RWPE2 (cell line): ENCODE data around the gene CIBAR2.

Experiments
- ATAC-seq: fragments of 200-7000 bp; cut with Tn5 transposase; 3 replicates; pipeline ENCODE4 v1.9.1; 2021; ENCODE audit warnings: low read depth
- DNase-seq: peaks from one replicate; pipeline ENCODE4 v3.0.0-alpha.2; 2020; ENCODE audit warnings: low spot score
- H3K27ac ChIP-seq: fragments of 450-650 bp; 2 replicates; pipeline ENCODE4 v1.5.1; 2017; ENCODE audit warnings: mild to moderate bottlenecking; ENCODE audit not compliant: poor library complexity, severe bottlenecking
- H3K27me3 ChIP-seq: fragments of 250-450 bp; sonication (Bioruptor Pico); 2 replicates; pipeline ENCODE4 v1.5.1; 2021; ENCODE audit warnings: mild to moderate bottlenecking, moderate library complexity; ENCODE audit not compliant: insufficient read depth, poor library complexity, severe bottlenecking
- H3K36me3 ChIP-seq: fragments of 250-450 bp; sonication (Bioruptor Pico); 2 replicates; pipeline ENCODE4 v1.5.1; 2020; ENCODE audit warnings: low read depth, mild to moderate bottlenecking, moderate library complexity
- H3K4me1 ChIP-seq: fragments of 250-450 bp; sonication (Bioruptor Pico); 2 replicates; pipeline ENCODE4 v1.5.1; 2021; ENCODE audit warnings: mild to moderate bottlenecking, moderate library complexity; ENCODE audit not compliant: insufficient read depth, poor library complexity, severe bottlenecking
- H3K4me3 ChIP-seq: fragments of 250-450 bp; sonication (Bioruptor Pico); 2 replicates; pipeline ENCODE4 v1.5.1; 2021; ENCODE audit warnings: mild to moderate bottlenecking, moderate library complexity; ENCODE audit not compliant: severe bottlenecking
- H3K9me3 ChIP-seq: fragments of 250-450 bp; sonication (Bioruptor Pico); 2 replicates; pipeline ENCODE4 v1.5.1; 2021; ENCODE audit warnings: mild to moderate bottlenecking, moderate library complexity; ENCODE audit not compliant: severe bottlenecking
- TF ChIP-seq, protein P1 (sequence below): fragments of 450-650 bp; IDR thresholded peaks from one replicate; pipeline ENCODE4 v1.5.1; 2017; ENCODE audit warnings: mild to moderate bottlenecking, moderate library complexity; ENCODE audit not compliant: poor library complexity, severe bottlenecking

CIBAR2 gene

DNA sequence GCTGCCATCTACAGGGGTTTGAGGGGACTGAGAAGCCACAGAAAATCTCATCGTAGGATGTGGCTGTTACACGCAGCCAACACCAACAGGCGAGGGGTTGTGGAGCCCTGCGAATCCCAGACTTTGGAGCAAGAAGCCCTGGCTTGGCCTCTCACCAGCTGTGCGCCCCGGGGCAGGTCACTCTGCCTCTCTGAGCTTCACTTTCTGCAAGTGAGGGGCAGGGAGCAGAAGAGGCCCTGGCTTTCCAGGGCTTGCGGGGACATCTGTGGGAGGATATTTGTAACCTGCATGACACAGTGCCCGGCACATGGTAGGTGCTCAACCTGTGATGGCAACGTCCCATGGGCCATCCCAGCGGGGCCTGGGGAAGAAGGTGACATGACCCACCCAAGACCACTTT is 32.9 kb upstream of the CIBAR2 start:
- TF ChIP-seq, protein P1, sequence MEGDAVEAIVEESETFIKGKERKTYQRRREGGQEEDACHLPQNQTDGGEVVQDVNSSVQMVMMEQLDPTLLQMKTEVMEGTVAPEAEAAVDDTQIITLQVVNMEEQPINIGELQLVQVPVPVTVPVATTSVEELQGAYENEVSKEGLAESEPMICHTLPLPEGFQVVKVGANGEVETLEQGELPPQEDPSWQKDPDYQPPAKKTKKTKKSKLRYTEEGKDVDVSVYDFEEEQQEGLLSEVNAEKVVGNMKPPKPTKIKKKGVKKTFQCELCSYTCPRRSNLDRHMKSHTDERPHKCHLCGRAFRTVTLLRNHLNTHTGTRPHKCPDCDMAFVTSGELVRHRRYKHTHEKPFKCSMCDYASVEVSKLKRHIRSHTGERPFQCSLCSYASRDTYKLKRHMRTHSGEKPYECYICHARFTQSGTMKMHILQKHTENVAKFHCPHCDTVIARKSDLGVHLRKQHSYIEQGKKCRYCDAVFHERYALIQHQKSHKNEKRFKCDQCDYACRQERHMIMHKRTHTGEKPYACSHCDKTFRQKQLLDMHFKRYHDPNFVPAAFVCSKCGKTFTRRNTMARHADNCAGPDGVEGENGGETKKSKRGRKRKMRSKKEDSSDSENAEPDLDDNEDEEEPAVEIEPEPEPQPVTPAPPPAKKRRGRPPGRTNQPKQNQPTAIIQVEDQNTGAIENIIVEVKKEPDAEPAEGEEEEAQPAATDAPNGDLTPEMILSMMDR = no peak
- Histone ChIP-seq H3K9me3 (no peaks in the 10 kb centered on the region), H3K4me1 (peaks cover 4% of the 10 kb centered on the region), H3K27ac (no peak overlapping the region), H3K27me3 (no peaks in the 10 kb centered on the region), H3K4me3 (no peak overlapping the region), H3K36me3 (no peaks in the 10 kb centered on the region)
- ATAC-seq (no peak), DNase-seq (no peak)

DNA sequence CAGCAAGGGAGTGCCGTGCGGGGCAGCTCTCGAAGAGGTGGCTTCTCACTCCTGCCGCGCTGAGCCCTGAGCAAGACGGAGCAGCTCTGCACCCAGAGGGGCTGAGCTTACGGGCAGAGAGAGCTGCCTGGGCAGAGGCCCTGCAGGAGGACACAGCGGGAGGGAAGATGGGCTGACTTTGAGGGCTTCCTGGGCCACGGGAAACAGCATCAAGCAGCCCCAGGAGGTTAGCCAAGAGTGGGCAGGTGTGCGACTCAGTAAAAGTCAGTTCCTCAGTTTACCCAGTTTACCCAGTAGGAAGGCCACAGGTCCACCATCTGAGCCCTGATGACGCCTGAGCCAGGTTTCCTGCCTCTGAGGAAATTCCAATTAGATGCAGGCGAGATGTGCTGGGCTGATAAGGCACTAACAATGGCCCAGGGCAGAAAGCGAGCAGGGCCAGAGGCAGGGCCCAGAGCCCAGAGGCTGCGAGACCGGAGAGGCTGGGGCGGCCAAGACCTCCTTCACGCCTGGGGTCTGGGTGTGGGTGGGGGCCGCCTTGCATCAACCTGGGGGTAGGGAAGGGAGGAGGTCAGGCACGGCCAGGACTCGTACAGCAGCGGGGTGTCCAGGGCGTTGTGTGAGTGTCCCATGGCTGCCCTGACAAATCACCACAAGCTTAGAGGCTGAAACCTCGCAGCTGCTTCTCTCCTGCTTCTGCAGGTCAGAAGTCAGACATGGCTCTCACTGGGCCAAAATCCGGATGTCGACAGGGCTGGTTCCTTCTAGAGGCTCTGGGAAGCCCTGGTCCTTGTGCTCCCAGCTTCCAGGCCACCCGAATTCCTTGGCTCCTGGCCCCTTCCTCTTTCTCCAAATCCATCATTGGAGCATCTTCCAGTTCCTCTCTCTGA is 32.0 kb upstream of the CIBAR2 start:
- DNase-seq (no peak), ATAC-seq (no peak)
- Histone ChIP-seq H3K27ac (no peak overlapping the region), H3K27me3 (no peaks in the 10 kb centered on the region), H3K9me3 (no peaks in the 10 kb centered on the region), H3K36me3 (no peaks in the 10 kb centered on the region), H3K4me3 (no peak overlapping the region), H3K4me1 (peaks cover 4% of the 10 kb centered on the region)
- TF ChIP-seq, protein P1 = no peak

DNA sequence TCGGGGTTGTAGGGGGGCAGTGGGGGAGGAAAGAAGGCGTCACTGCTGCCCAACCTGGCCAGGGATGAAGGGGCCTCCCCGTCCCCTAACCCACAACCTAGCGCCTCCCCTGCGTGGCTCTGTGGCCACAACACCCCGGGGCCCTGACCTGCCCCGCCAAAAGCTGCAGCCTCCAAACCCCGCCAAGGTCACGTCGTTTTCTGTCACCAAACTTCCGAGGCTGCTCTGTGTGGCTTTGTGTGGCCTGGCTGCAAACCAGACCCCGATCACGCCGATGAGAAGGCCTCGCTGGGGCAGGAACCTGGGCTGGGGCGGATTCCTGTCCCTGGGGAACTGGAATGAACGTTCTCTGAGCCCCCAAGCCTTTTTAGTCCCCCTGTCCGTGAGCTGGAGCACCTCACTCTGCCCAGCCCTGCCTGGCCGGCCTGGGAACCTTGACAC is 30.5 kb upstream of the CIBAR2 start:
- DNase-seq = no peak
- TF ChIP-seq, protein P1 = no peak
- Histone ChIP-seq H3K9me3 (no peaks in the 10 kb centered on the region), H3K27ac (no peak overlapping the region), H3K36me3 (no peaks in the 10 kb centered on the region), H3K4me1 (no peaks in the 10 kb centered on the region), H3K4me3 (no peak overlapping the region), H3K27me3 (no peaks in the 10 kb centered on the region)
- ATAC-seq = no peak

DNA sequence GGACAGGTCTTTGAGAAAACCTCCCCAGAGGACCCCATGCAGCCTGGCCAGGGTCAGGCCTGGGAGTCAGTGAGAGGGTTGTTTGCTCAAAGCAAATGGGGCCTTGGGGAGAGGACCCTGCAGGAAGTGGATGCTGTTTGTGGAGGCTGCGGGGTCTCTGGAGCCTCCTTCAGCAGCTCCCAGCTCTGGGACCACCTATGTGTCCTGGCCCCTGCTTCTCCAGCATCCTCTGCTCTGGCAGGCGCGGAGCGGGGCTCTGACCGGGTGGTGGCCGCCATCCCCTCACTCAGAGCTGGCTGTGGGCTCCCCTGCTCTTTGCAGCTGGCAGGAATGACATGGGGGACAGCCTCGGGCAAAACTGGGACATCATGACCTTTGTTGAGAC is 29.8 kb upstream of the CIBAR2 start:
- TF ChIP-seq, protein P1 = no peak
- no peaks in the 10 kb centered on the region for H3K4me1 ChIP-seq

More for the DNA sequence above, 29.8 kb upstream of the CIBAR2 start:
- no peak for DNase-seq
- H3K27me3 ChIP-seq = no peaks in the 10 kb centered on the region
- H3K27ac ChIP-seq = no peak overlapping the region
- no peaks in the 10 kb centered on the region for H3K9me3 ChIP-seq
- H3K4me3 ChIP-seq = no peak overlapping the region
- no peaks in the 10 kb centered on the region for H3K36me3 ChIP-seq
- ATAC-seq = no peak
